HG03025 (cell line): Measurements from ENCODE around the gene TRIM32.

Source experiments
- ATAC-seq: cut with Tn5 transposase; IDR thresholded peaks from one replicate; pipeline ENCODE4 v1.9.1; 2021; ENCODE audit warnings: mild to moderate bottlenecking, moderate library complexity; ENCODE audit not compliant: unreplicated experiment, low FRiP score

TRIM32 gene

DNA sequence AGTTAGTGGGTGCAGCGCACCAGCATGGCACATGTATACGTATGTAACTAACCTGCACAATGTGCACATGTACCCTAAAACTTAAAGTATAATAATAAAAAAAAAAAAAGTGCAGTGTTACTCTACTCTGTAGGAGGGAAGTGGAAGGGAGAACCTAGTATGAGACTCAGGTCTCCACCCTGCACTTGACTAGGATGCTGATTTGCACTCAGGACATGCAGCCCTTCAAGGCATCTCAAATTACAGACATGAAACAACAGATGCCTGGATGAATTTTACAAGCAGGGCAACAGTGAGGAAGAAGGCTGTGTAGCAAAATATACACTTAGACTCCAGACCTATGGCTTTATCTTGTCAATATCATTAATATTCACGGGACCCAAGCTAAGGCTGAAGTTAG, 16.5 kb downstream of the TRIM32 start:
- no peak for ATAC-seq

DNA sequence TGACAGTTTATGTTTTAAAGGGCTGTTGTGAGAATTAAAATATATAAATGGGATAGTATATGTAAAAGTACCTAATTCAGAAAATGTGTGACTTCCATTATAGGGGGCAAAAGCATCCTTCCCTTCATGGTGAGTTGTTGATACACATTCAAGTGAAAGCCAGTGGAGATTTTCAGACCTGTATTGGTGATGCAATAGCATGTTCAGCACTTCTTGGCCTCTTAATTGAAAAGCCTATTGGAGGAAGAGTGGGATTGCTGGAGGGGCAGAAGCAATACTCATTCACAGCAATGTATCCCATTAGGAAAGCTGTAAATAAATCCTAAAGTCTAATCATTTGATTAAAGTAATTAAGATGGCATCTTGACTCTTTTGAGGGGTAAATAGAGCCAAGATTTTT, 17.4 kb downstream of the TRIM32 start:
- no peak for ATAC-seq

DNA sequence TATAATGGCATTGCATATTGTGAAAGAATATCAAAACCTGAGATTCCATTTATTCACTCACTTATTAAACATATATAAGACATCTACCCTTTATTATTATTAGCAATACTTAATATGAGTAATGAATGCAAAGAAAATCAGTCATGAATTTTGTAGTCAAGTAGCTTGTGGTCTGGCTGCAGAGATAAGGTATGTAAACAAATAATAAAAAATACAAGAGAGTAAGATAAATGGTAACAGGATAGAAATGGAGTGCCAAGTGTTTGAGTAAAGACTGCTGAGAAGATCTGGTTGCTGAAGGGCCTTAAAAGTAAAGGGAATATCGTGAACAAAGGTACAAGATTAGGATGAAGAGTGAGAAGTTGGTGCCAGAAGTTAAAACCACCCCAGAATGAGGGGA, 18.4 kb downstream of the TRIM32 start:
- ATAC-seq = no peak

DNA sequence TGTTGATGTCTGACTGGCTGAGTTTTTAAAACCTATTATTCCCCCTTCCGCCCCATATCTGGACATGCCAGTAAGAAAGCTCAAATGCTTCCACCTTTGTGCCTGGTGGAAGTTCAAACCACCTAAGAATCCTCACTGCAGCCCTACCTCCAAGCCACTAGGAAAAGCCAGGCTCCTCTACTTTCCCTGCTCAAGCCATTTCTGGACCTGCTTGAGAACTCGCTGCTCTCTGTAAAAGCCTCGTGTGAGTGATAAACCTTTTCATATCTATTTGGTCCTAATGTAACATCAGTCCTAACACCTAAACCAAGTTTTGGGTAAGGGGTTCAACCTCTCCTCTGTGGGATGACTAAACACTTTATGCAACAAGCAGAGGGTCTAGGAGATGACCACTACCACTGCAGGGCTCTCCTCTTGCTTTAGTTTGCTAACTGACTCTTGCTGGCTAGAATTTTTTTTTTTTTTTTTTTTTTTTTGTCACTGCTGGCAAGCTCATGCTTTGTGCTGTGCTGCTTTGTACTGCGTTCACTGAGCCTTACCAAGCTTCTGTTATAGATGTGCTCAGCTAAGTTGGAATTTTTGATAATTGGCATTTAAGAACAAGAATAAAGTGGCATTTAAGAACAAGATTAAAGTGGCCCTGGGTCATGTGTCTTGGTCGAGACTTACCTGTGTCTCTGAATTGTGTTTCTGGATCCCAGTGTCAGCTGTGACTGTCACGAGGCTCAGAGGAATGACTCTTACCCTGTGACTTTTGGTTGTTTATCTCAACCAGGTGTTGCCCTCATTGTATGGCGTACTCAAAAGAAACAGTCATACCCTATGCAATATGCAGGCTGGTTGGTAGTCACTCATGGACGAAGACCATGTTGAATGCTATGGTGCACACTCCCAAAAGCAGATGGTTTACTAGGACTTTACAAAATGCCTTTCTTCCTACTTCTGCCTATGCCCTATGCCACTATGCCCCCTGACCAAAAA, 19.5 kb downstream of the TRIM32 start:
- no peak for ATAC-seq

DNA sequence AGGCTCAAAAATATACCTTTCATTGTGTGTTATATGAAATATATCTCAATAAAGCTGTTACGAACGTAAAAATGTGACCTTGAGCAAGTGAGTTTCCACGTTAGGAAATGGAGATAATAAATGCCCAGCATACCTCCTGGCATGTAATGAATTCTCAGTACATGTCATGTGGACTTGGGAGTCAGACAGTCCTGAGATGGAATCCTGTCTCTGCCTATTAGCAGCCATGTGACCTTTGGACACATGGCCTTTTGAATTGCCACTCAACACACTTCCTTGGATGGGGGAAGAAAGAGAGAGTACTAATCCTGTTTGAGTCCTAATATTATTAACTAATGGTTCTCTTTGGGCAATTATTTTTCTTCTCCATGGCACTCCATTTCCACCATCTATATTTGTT, 25.7 kb downstream of the TRIM32 start:
- no peak for ATAC-seq

DNA sequence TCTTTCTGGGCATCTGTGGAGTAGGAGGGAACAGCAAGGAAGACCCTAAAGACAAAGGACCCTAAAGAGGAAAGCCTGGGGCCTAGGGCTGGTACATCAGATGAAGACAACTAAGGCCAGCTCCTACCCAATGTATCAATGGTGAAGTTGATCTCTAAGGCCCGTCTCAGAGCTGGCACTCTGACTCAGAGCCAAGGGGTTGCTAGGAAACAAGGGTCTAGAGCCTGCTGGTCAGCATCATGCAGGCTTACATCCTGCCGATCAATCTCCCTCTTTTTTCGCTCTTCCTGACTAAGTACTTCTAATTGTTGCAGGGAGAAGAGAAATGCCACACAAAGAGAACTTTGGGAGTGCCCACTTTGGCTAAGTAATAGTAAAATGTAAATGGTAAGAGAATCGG, 26.2 kb downstream of the TRIM32 start:
- no peak for ATAC-seq

DNA sequence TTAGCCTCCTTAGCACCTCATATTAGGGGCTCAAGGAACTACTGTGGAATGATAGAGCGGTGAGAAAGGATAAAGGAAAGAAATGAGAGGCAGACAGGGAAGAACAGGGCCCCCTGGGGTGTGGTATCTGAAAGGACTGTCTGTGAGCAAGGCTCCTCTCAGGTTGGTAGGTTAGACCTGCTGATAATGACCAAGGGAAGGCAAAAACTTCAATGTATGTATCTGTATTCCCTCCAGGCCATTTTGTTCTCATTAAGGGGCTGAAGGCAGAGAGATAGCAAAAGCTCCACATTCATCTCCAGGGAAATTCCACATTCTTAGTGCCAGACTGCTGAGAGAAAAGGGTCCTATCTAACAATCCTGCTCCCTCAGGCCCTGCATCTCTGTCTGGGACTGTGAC, 28.6 kb downstream of the TRIM32 start:
- ATAC-seq = no peak

DNA sequence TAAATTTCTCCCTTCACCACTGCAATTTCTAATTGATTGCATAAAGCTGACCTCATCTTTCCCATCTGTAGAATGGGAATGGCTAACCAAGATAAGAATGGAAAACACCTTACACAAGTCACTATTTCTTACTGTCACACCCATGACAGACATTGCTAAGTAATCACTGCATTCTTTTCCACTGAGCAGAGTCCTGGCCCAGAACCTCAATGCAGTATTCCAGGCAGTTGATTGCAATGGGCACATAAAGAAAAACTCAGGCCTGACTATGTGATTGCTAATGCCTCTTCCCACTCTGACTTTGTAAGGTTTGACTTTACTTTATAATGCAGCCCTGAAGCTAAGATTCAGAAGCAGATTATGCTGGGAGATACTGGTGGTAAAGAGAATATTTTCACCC, 29.3 kb downstream of the TRIM32 start:
- ATAC-seq = no peak

DNA sequence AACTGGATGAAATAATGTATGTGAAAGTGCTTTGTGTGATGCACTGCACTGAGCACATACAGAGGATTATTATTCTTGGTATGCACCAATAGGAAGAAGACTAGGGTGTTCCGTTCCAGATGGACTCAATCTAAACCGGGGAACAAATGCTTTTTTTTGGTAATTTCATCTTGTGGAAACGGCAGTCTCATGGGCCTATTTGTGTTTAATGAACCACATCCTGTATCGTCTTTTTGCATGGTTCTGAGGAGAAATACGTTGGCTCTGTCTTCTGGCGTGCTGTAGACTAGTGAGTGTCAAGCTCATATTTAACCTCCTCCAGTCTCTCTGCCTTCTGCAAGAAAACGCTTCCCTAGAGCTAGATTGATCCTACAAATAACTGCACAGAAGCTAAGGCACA, 30.0 kb downstream of the TRIM32 start:
- ATAC-seq = no peak

DNA sequence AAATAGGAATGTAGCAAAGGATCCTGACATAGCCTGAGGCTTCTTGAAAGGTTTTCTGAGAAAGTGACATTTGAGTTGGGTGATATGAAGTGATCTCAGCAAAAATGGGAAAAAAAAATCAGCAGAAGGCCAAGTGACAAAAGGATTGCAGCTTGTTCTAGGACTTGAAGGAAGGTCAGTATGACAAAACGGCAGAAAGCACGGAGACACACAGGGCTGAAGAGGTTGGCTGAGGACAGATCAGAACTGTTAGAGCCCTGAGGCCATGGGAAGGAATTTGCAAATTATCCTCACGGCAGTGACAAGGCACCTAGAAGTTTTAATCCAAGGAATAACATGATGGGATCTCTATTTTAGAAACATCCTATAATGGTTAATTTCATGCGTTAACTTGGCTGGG, 31.0 kb downstream of the TRIM32 start:
- ATAC-seq = no peak

DNA sequence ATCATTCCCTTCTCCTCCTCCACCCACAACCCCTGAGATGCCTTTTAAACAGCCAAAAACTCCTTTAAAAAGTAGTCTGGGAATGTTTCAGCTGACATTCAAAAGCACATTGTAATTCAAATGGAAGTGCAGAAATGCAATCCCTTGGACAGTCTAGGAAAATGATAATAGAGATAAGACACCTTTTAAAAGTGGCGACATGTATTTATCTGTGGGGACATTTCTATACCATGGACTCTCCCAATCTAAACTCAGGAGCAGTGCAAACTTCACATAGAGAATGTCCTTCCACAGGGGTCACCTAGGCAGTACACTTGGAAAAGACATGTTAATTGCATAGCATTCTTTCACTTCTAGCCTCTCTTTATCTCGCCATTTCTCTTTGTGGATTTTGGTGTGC, 33.0 kb downstream of the TRIM32 start:
- no peak for ATAC-seq

DNA sequence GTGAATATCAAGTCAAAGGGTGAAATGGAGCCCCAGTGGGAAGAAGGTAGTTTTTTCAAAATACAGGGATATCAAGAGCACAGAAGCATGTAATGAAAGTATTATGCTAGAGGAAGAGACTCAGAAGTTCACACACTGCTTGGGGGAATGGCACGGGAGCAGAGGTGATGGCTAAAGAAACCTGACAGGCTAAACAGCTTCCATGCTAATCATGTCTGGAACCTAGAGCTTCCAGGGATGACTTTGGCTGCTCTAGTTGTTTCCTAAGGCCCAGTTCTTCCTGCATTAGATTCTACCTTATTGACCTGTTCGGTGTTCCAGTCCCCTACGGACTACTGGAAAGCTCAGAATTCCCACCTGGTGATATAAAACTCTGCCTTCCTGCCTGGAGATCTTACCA, 34.3 kb downstream of the TRIM32 start:
- no peak for ATAC-seq

DNA sequence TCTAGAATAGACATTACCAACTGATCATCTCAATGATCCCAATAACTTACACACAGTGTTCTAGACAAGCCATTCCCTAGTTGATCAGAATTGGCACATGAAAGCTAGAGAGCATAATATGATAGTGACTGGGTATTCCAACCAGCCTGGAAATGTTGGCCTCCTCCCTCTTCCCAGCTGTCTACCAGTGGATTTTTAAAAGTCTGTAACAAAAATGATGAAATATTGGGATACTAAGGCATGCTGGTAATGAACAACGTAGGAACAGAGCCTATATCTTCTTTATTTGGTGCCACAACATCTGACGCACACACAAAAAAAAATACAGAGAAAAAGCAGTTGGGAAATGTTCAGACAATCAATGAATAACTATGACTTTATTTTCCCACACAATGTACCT, 34.8 kb downstream of the TRIM32 start:
- ATAC-seq = no peak

DNA sequence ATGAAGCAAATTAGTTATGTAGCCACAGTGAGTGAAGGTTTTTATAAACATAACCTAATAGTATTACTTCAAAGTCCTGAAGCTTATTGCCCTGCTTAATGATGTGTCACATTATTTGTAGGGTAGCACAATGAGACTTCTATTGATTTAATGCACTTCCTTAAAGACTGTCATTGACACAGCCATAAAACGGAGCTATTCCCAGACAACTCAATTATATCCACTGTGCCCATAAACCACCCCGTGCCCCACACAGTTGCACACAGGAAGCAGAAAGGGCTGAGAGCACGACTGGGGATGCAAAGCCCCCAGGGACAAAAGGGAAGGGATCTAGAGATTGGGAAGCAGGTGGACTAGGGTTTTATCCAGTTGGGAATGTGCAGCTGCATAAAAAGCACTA, 37.0 kb downstream of the TRIM32 start:
- ATAC-seq = no peak

DNA sequence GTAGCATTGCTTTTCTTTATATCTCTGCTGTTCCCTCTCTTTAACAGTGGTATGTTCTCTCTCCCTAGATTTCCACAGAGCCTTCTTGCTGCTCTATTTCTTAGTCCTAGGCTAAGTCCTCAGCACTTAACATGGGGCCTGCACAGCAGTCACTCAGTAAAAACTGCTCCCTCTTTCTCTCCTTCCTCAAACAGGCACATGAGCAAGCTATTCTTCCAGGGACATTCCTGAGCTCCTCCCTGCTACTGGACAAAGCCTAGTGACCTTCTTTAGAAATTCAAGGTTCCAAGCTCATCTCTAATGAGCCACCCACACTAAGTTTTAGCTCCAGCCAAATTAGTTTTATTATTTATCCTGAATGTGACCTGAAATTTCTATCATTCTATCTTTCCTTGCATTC, 39.5 kb downstream of the TRIM32 start:
- ATAC-seq = no peak

DNA sequence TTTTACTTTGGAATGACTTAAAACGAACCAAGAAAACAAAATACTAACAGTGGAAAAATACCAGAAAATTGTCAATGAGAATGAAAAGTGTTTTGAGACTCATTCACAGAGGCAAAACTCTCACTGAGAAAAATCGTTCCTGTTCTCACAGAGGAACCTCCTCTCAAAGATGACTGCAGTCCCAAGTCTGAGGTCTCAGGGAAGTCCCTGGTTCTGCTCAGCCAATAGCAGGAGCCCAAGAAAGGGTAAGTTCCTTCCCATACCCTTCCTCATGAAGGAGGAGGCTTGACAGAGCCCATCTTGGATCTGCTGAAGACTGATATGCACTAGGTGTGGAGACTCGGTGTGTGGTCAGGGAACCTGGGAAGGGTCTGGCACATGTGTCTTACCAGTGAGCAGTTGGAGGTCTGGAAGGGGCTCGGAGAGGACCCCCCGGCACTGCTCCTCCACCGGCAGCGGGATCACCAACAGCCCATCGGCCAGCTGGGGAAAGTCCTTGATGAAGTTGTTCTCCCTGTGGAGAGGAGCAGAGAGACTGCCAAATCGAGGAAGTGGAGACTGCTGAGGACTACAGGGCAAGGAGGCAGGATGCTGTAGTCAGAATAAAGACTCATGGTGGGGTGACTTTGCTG, 46.0 kb downstream of the TRIM32 start:
- no peak for ATAC-seq

DNA sequence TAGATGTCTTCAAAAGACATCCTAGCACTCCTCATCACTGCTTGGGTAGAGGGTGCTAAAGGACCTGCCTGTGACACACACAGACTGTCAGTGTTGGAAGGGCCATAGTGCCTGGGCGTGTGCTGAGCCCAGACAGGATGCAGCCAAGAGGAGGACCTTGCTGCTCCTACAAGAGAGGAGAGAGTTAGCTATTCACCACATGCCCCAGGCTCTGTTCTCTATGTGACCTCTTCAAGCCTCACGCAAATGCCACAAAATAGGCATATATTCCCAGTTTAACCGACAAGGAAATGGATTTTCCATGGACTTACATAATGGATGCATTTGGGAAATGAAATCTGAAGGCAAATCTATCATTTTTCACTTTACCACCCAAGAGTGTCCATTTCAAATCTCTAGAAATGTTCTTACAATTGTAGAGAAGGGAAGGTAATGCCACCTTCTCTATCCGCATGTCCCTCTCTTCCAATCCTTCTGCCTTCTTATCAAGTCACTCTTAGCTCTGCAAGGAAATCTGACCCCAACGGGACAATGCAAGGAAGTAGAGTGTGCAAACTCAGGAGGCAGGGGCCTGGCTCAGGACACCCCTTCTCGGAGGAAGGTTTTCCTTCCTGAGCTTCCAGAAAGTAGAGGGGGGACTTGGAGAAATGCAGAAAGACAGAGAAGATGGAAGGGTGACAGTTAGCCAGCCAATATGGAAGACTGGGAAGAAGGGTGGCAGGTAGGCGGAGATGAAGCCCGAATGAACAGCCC, 49.5 kb downstream of the TRIM32 start:
- no peak for ATAC-seq

DNA sequence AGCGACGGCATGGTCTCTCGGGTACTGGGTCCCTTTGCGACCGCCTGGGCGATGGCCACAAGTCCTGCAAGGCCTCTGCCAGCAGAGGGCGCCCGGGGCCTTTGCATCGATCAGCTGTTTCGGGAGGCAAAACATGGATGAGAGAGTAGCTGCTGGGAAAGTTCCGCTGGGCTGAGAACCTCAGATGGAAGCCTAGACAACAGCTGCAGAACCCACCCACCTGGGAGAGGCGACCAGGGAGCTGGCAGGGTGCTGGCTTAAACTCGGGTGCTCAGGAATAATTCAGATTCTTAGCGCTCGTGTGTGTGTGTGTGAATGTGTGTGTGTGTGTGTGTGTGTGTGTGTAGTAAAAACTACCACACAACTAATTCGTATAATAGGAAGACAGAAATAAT, 50.0 kb downstream of the TRIM32 start:
- peak; percentile 59 for ATAC-seq

DNA sequence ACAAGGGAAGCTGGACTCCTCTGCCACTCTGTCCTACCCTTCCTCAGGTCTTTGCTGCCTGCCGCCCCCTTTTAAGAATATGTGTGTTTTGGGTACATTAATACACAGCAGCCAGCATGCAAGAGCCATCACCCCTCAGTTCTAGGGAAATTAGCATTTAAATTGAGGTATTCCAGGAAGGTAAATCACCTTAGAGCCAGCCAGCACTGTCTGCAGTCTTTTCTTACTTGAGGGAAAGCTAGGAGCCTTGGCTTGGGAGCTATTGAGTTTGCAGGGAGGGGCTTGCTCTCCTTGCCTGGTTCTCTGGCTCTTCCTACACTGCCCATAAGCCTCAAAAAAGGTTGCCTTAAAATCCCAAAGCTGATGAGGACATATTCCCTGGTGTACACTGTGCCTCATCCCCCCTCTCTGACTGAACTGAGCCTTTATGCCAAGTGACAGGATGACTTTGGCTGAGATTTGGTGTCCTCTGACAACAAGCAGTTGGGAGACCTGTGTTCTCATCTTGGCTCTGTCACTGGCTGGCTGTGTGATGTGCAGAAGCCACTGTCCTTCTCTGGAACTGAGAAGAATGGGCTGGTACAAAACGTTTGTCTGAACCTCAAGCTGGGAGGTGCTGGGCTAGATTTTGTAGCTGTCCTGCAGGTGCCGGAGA, 54.1 kb downstream of the TRIM32 start:
- ATAC-seq = no peak

DNA sequence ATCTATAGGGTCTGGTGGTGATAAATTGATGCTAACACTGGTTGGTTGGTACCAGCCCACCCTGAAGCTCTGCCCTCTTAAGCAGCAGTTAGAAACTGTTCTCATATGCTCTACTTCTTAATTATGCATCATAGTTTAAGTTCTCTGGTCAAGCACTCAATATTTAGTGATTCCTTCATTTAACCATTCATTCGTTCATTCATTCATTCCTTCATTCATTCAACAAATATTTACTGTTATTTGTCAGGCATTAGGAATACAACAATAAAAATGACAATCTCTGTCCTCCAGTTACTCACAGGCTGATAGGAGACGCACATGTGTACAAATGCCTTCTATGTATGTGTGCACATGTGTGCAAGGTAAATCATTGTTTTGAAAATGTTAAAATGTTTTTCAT, 54.6 kb downstream of the TRIM32 start:
- no peak for ATAC-seq

DNA sequence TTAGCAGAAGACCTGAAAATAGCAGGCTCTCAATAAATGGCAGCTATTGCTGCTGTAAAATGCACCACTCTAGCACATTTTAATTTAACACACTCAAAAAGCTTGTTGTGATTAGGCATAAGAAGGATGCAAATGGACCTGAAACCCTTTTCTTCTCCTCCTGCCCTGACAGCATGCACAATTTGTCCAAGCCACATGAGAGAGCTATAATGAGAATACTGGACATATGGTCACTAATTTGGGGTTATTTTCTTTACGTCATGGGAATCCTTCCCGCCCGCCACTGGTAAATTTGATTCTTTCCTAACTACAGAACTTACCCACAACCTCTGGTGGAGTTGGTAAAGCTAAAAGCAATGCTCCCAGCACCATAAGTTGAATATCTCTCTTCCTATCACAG, 62.1 kb downstream of the TRIM32 start:
- ATAC-seq = no peak
